ENCODE measurements around the gene WFIKKN1.

WFIKKN1 gene

GRCh38 chr16:657487-657886 lies 26.7 kb downstream of the WFIKKN1 start:
- no peak for DNase-seq (ENCODE audit: low spot score)

GRCh38 chr16:658679-659571 lies 28.1 kb downstream of the WFIKKN1 start:
- no peak for DNase-seq (ENCODE audit: low spot score)

GRCh38 chr16:659618-660017 lies 28.8 kb downstream of the WFIKKN1 start:
- no peak for DNase-seq (ENCODE audit: low spot score)

GRCh38 chr16:660132-660458 lies 29.3 kb downstream of the WFIKKN1 start:
- DNase-seq (ENCODE audit: low spot score), result no peak

GRCh38 chr16:660459-661183 lies 29.8 kb downstream of the WFIKKN1 start:
- peak; percentile 97 for DNase-seq (ENCODE audit: low spot score)

GRCh38 chr16:661184-661821 lies 30.5 kb downstream of the WFIKKN1 start:
- DNase-seq (ENCODE audit: low spot score), result no peak

GRCh38 chr16:662095-662494 lies 31.3 kb downstream of the WFIKKN1 start:
- no peak for DNase-seq (ENCODE audit: low spot score)

- DNase-seq (ENCODE audit: low spot score), result no peak
Measured at GRCh38 chr16:662597-662996, 31.8 kb downstream of the WFIKKN1 start.

GRCh38 chr16:666572-666971 lies 35.8 kb downstream of the WFIKKN1 start:
- no peak for DNase-seq (ENCODE audit: low spot score)

- DNase-seq (ENCODE audit: low spot score), result no peak
Measured at GRCh38 chr16:667113-667779, 36.5 kb downstream of the WFIKKN1 start.

- DNase-seq (ENCODE audit: low spot score), result peak; percentile 92
Measured at GRCh38 chr16:667780-668518, 37.2 kb downstream of the WFIKKN1 start, which contains the start of gene RHOT2. RHOT2 (plus strand) TSS chr16:668132; CDS start chr16:668200, 68 bp downstream.

- DNase-seq (ENCODE audit: low spot score), result no peak
Measured at GRCh38 chr16:668519-669171, 37.9 kb downstream of the WFIKKN1 start.

GRCh38 chr16:669666-670065 lies 38.9 kb downstream of the WFIKKN1 start:
- DNase-seq (ENCODE audit: low spot score), result no peak

- DNase-seq (ENCODE audit: low spot score), result no peak
Measured at GRCh38 chr16:670485-671352, 39.9 kb downstream of the WFIKKN1 start.

- no peak for DNase-seq (ENCODE audit: low spot score)
Measured at GRCh38 chr16:671353-672131, 40.8 kb downstream of the WFIKKN1 start.

GRCh38 chr16:672371-672770 lies 41.6 kb downstream of the WFIKKN1 start:
- no peak for DNase-seq (ENCODE audit: low spot score)

GRCh38 chr16:672851-673250 lies 42.1 kb downstream of the WFIKKN1 start:
- DNase-seq (ENCODE audit: low spot score), result no peak

- DNase-seq (ENCODE audit: low spot score), result no peak
Measured at GRCh38 chr16:673399-673991, 42.7 kb downstream of the WFIKKN1 start.

All from iPS-NIHi11 (cell line).